ENCODE data around the gene RNF220. TPM values are rescaled to one million over a fixed set of nuclear protein-coding genes. Genes with fewer than 3 reads are reported as not detected.

The RNF220 gene
- total and polyA plus RNA-seq, 9 donors: 58.0 to 101 (median 64.7) TPM

GRCh38 chr1:44596511-44596910, 191.5 kb downstream of the RNF220 start:
- Histone ChIP-seq H3K27ac (no peak overlapping the region), H3K4me1 (ENCODE audit: insufficient read depth) (no peaks in the 10 kb centered on the region), H3K27me3 (no peaks in the 10 kb centered on the region), H3K36me3 (no peaks in the 10 kb centered on the region), H3K9me3 (no peaks in the 10 kb centered on the region), H3K4me3 (no peak overlapping the region)
- intact Hi-C loops (cut with DNase I): loop anchor here in 1 of 4 donors (10.0 kb wide), 1 partner anchor 372 kb away; no protein-coding TSS in a partner anchor
- no peak for TF ChIP-seq EP300 (IDR thresholded peaks at IDR 0.05)
- no peak for TF ChIP-seq POLR2A (IDR thresholded peaks at IDR 0.05)
- TF ChIP-seq CTCF (IDR thresholded peaks at IDR 0.05): no peak
- DNase-seq: no peak
- 35 to 44% (median 44%) methylated on average over 4 of the region's 4 CpGs for WGBS, 3 donors

DNA sequence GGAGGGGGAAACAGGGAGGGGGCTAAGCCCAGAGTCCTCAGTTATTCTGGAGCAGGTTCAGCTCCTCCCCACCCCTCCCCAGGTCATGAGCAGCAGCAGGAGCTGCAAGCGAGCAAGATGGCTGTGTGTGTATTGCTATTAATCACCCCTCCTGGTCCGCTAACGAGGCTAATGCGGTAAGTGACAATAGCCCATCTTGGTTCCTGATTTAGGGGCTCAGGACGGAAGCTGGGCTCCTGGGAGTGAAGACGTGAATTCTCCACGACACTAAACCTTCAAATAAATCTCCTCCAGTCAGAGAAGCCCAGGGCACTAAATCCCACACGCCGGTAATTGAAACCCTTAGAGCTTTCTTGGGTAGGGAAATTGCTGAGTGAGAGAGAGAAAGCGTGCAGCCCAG, 193.1 kb downstream of the RNF220 start:
- no peak for DNase-seq
- Histone ChIP-seq H3K9me3 (no peaks in the 10 kb centered on the region), H3K4me1 (ENCODE audit: insufficient read depth) (no peaks in the 10 kb centered on the region), H3K27ac (no peak overlapping the region), H3K4me3 (no peak overlapping the region), H3K36me3 (no peaks in the 10 kb centered on the region), H3K27me3 (no peaks in the 10 kb centered on the region)
- intact Hi-C loops (cut with DNase I): loop anchor here in 1 of 4 donors (10.0 kb wide), 1 partner anchor 373 kb away; no protein-coding TSS in a partner anchor
- 29 to 35% (median 32%) methylated on average over 10 of the region's 10 CpGs for WGBS, 3 donors
- TF ChIP-seq POLR2A (IDR thresholded peaks at IDR 0.05) (no peak), CTCF (IDR thresholded peaks at IDR 0.05) (no peak), EP300 (IDR thresholded peaks at IDR 0.05) (no peak)

- 9 to 27% (median 10%) methylated on average over 29 of the region's 29 CpGs for WGBS, 3 donors
Observed at GRCh38 chr1:44602634-44603628, 197.9 kb downstream of the RNF220 start.

GRCh38 chr1:44603718-44604117, 198.7 kb downstream of the RNF220 start:
- WGBS, 3 donors: 45 to 57% (median 49%) methylated on average over 4 of the region's 4 CpGs
- no peaks in the 10 kb centered on the region for H3K27me3 ChIP-seq
- H3K27ac ChIP-seq: no peak overlapping the region
- TF ChIP-seq POLR2A (IDR thresholded peaks at IDR 0.05) (no peak), EP300 (IDR thresholded peaks at IDR 0.05) (no peak), CTCF (IDR thresholded peaks at IDR 0.05) (no peak)
- DNase-seq: no peak
- intact Hi-C loops (cut with DNase I): no loop called here
- H3K4me1 ChIP-seq (ENCODE audit: insufficient read depth): no peaks in the 10 kb centered on the region
- H3K9me3 ChIP-seq: no peaks in the 10 kb centered on the region
- H3K4me3 ChIP-seq: no peak overlapping the region
- H3K36me3 ChIP-seq: no peaks in the 10 kb centered on the region

More at GRCh38 chr1:44602634-44603628, 197.9 kb downstream of the RNF220 start:
- H3K27ac ChIP-seq: no peak overlapping the region
- no peak for TF ChIP-seq EP300 (IDR thresholded peaks at IDR 0.05)
- TF ChIP-seq CTCF (IDR thresholded peaks at IDR 0.05): no peak
- TF ChIP-seq POLR2A (IDR thresholded peaks at IDR 0.05): no peak
- intact Hi-C loops (cut with DNase I): no loop called here
- H3K36me3 ChIP-seq: no peaks in the 10 kb centered on the region
- H3K9me3 ChIP-seq: no peaks in the 10 kb centered on the region
- DNase-seq: no peak
- no peaks in the 10 kb centered on the region for H3K4me1 ChIP-seq (ENCODE audit: insufficient read depth)
- H3K4me3 ChIP-seq: no peak overlapping the region
- no peaks in the 10 kb centered on the region for H3K27me3 ChIP-seq
